Astrocyte (in vitro differentiated cells and primary cell): ENCODE measurements around the gene OFD1. TPM values are rescaled to one million over a fixed set of nuclear protein-coding genes. Genes with fewer than 3 reads are reported as not detected.

Experiments
- DNase-seq: peaks from one replicate; pipeline ENCODE4 v3.0.0-alpha.2; 2010; ENCODE audit warnings: low read depth
- FAIRE-seq: peaks from 2 replicates; lab custom pipeline; 2011; peaks lifted over from hg19 to GRCh38; lab: Jason Lieb, UNC
- H2AFZ ChIP-seq: 2 replicates; pipeline ENCODE4 v1.6.0; 2012; ENCODE audit warnings: low read depth, low read length, inconsistent platforms
- H3K27ac ChIP-seq: 2 replicates; pipeline ENCODE4 v1.5.1; 2011; ENCODE audit warnings: low read depth, low read length, inconsistent platforms
- H3K27me3 ChIP-seq: 2 replicates; pipeline ENCODE4 v1.6.0; 2011; ENCODE audit warnings: low read length, inconsistent platforms; ENCODE audit not compliant: insufficient read depth
- H3K36me3 ChIP-seq: 2 replicates; pipeline ENCODE4 v1.5.1; 2011; ENCODE audit warnings: low read length, inconsistent platforms; ENCODE audit not compliant: insufficient read depth
- H3K4me1 ChIP-seq: 2 replicates; pipeline ENCODE4 v1.5.1; 2011; ENCODE audit warnings: low read length, inconsistent platforms; ENCODE audit not compliant: insufficient read depth
- H3K4me2 ChIP-seq: 2 replicates; pipeline ENCODE4 v1.6.0; 2012; ENCODE audit warnings: low read length, inconsistent platforms
- H3K4me3 ChIP-seq: 2 replicates; pipeline ENCODE4 v1.5.1; 2011; ENCODE audit warnings: low read depth, mild to moderate bottlenecking, low read length, inconsistent platforms; ENCODE audit not compliant: insufficient read depth
- H3K79me2 ChIP-seq: 2 replicates; pipeline ENCODE4 v1.6.0; 2012; ENCODE audit warnings: mild to moderate bottlenecking, low read length, inconsistent platforms; ENCODE audit not compliant: insufficient read depth
- H3K9ac ChIP-seq: 2 replicates; pipeline ENCODE4 v1.6.0; 2012; ENCODE audit warnings: mild to moderate bottlenecking, low read length, inconsistent platforms
- H3K9me3 ChIP-seq: 2 replicates; pipeline ENCODE4 v1.5.1; 2012; ENCODE audit warnings: low read depth, mild to moderate bottlenecking, low read length, inconsistent platforms; ENCODE audit not compliant: insufficient read depth
- H4K20me1 ChIP-seq: 2 replicates; pipeline ENCODE4 v1.6.0; 2012; ENCODE audit warnings: low read length, inconsistent platforms; ENCODE audit not compliant: insufficient read depth
- H3K27ac Mint-ChIP-seq: one replicate; pipeline ENCODE4 v1.8.0; 2021; ENCODE audit warnings: mild to moderate bottlenecking, mixed read lengths; ENCODE audit not compliant: unreplicated experiment
- H3K27me3 Mint-ChIP-seq: one replicate; pipeline ENCODE4 v1.8.0; 2021; ENCODE audit warnings: low read depth, mixed read lengths; ENCODE audit not compliant: unreplicated experiment
- H3K36me3 Mint-ChIP-seq: one replicate; pipeline ENCODE4 v1.8.0; 2021; ENCODE audit warnings: low read depth, mixed read lengths; ENCODE audit not compliant: unreplicated experiment
- H3K4me1 Mint-ChIP-seq: one replicate; pipeline ENCODE4 v1.8.0; 2021; ENCODE audit warnings: low read depth, mixed read lengths; ENCODE audit not compliant: unreplicated experiment
- H3K4me3 Mint-ChIP-seq: one replicate; pipeline ENCODE4 v1.8.0; 2021; ENCODE audit warnings: mild to moderate bottlenecking, moderate library complexity, mixed read lengths; ENCODE audit not compliant: unreplicated experiment
- H3K9me3 Mint-ChIP-seq: one replicate; pipeline ENCODE4 v1.8.0; 2021; ENCODE audit warnings: mild to moderate bottlenecking, mixed read lengths; ENCODE audit not compliant: unreplicated experiment
- EZH2 ChIP-seq: IDR thresholded peaks from 2 replicates; pipeline ENCODE4 v1.6.1; 2012; ENCODE audit warnings: mild to moderate bottlenecking, low read length, inconsistent platforms; ENCODE audit not compliant: insufficient read depth
- total RNA-seq: library from RNA; stranded (reverse); gene quantifications from 2 replicates; pipeline ENCODE4 v1.2.1, GENCODE V29; 2021
- TF ChIP-seq, protein P1 (sequence below): IDR thresholded peaks from 2 replicates; pipeline ENCODE4 v1.5.1; 2011; ENCODE audit warnings: low read depth, mild to moderate bottlenecking, inconsistent platforms, low read length, moderate library complexity; ENCODE audit not compliant: insufficient read depth

The OFD1 gene
- total RNA-seq, 1 donor from 2014 or later: 22.0 TPM

DNA sequence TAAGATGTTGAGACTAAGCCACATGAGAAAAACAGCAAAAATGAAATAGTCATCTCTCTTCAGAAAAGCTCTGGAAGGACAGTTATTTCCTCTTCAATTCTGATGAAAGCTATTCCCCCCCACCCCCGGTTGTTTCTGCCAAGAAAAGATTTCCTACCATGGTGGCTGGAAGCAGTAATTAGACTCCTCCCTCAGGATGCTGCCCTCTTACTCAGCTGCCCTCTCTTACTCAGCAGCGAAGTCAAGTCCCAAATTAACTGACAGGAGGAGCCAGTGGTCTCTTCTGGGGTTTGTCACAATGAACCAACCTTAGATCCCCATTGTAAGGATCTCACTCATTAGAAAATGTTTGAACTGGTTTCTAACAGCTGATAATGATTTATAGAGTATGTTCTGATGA is 44.4 kb downstream of the OFD1 start:
- Mint-ChIP-seq H3K36me3 (no peaks in the 10 kb centered on the region), H3K9me3 (no peaks in the 10 kb centered on the region), H3K27ac (peak overlapping the region; percentile 34), H3K4me1 (peaks cover 10% of the 10 kb centered on the region), H3K27me3 (no peaks in the 10 kb centered on the region), H3K4me3 (no peak overlapping the region)
- Histone ChIP-seq H3K27ac (no peak overlapping the region), H4K20me1 (no peaks in the 10 kb centered on the region), H3K4me2 (peak overlapping the region; percentile 46), H3K79me2 (no peaks in the 10 kb centered on the region), H3K4me3 (no peak overlapping the region), H3K9ac (no peak overlapping the region), H2AFZ (no peak overlapping the region), H3K9me3 (no peaks in the 10 kb centered on the region), H3K4me1 (peaks cover 5% of the 10 kb centered on the region), H3K36me3 (peaks cover 9% of the 10 kb centered on the region), H3K27me3 (no peaks in the 10 kb centered on the region)
- FAIRE-seq: peak; percentile 88
- peak; percentile 36 for DNase-seq
- TF ChIP-seq, protein P1, sequence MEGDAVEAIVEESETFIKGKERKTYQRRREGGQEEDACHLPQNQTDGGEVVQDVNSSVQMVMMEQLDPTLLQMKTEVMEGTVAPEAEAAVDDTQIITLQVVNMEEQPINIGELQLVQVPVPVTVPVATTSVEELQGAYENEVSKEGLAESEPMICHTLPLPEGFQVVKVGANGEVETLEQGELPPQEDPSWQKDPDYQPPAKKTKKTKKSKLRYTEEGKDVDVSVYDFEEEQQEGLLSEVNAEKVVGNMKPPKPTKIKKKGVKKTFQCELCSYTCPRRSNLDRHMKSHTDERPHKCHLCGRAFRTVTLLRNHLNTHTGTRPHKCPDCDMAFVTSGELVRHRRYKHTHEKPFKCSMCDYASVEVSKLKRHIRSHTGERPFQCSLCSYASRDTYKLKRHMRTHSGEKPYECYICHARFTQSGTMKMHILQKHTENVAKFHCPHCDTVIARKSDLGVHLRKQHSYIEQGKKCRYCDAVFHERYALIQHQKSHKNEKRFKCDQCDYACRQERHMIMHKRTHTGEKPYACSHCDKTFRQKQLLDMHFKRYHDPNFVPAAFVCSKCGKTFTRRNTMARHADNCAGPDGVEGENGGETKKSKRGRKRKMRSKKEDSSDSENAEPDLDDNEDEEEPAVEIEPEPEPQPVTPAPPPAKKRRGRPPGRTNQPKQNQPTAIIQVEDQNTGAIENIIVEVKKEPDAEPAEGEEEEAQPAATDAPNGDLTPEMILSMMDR: no peak
- TF ChIP-seq EZH2: no peak

DNA sequence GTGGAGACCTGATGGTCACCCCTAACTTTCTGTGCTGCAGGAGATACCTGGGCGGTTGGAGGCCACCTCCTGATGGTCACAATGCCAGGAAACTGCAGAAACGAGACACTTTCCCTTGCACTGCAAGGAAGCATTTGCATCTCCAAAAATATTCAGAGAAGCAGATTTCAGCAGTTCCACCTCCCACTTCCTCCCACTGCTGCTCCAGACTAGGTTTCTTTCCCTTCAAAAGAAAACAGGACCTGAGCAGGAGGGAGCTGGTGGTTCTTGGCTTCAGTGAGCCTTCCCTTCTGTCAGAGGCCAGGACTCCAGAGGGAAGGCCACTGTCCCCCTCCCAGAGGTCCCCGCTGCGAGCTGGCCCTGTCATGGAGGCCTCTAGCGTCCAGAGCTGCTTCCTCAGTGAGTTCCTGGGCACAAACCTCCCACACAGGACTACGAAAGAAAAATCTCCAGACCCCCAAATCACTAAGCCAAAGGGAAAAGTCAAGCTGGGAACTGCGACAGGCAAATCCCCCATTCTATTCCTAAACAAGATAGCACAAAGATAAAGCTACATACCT is 46.4 kb downstream of the OFD1 start:
- Histone ChIP-seq H3K9ac (no peak overlapping the region), H3K27me3 (no peaks in the 10 kb centered on the region)
- H3K27ac Mint-ChIP-seq: no peak overlapping the region

DNA sequence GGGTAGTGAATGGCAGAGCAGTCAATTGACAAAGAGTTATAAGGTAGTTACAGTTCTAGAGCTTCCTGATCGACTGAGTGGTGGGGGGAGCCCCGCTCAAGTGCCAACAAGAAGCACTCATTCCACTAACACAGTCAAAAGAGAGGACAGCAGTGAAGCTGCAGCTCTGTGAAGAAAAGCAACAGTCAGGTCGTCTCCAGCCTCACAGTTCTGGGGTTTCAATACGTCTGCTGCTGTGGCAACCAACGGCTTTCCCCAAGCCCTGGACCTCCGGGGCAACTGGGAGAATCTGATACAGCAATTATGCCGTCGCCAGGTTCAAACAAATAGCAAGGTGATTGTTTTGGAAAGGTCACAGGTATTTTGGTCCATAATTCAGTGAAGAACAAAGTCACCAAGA is 51.5 kb downstream of the OFD1 start:
- no peaks in the 10 kb centered on the region for H3K9me3 ChIP-seq
- no peaks in the 10 kb centered on the region for H3K9me3 Mint-ChIP-seq
- peaks cover 5% of the 10 kb centered on the region for H3K4me1 Mint-ChIP-seq
- no peak overlapping the region for H3K27ac Mint-ChIP-seq
- no peaks in the 10 kb centered on the region for H3K36me3 Mint-ChIP-seq
- peaks cover 5% of the 10 kb centered on the region for H3K4me1 ChIP-seq
- no peaks in the 10 kb centered on the region for H3K36me3 ChIP-seq
- H3K4me2 ChIP-seq: no peak overlapping the region
- FAIRE-seq (no peak), DNase-seq (no peak)
- TF ChIP-seq, protein P1: no peak
- no peak for TF ChIP-seq EZH2
- H3K79me2 ChIP-seq: no peaks in the 10 kb centered on the region
- H3K9ac ChIP-seq: no peak overlapping the region
- no peak overlapping the region for H2AFZ ChIP-seq
- H4K20me1 ChIP-seq: no peaks in the 10 kb centered on the region
- H3K27me3 ChIP-seq: no peaks in the 10 kb centered on the region
- no peaks in the 10 kb centered on the region for H3K27me3 Mint-ChIP-seq
- H3K4me3 ChIP-seq: no peak overlapping the region
- H3K27ac ChIP-seq: no peak overlapping the region
- no peak overlapping the region for H3K4me3 Mint-ChIP-seq

More for the DNA sequence above, 46.4 kb downstream of the OFD1 start:
- Mint-ChIP-seq H3K36me3 (no peaks in the 10 kb centered on the region), H3K27me3 (no peaks in the 10 kb centered on the region), H3K4me3 (no peak overlapping the region), H3K4me1 (peaks cover 10% of the 10 kb centered on the region), H3K9me3 (no peaks in the 10 kb centered on the region)
- Histone ChIP-seq H3K9me3 (no peaks in the 10 kb centered on the region), H3K4me2 (no peak overlapping the region), H3K36me3 (peaks cover 2% of the 10 kb centered on the region), H3K4me1 (peaks cover 5% of the 10 kb centered on the region), H3K27ac (no peak overlapping the region), H2AFZ (no peak overlapping the region), H3K4me3 (no peak overlapping the region), H4K20me1 (no peaks in the 10 kb centered on the region), H3K79me2 (no peaks in the 10 kb centered on the region)
- FAIRE-seq (no peak), DNase-seq (no peak)
- TF ChIP-seq EZH2: no peak
